Esophagus (tissue), 2 donors: ENCODE results near the gene CYP2J2. TPM values are rescaled to one million over a fixed set of nuclear protein-coding genes. Genes with fewer than 3 reads are reported as not detected.
A peak's percentile ranks its signal among the peaks of the same experiment; 100 is the strongest.

Experiments
- H3K27ac ChIP-seq, 2 donors: one replicate each; pipeline ENCODE4 v1.5.1; 2013; ENCODE audit warnings: low read depth in 2 of 2, mild to moderate bottlenecking in 2 of 2, inconsistent platforms in 1 of 2, low read length in 1 of 2, moderate library complexity in 1 of 2
- H3K27me3 ChIP-seq, 2 donors: one replicate each; pipeline ENCODE4 v1.6.1; 2013; ENCODE audit warnings: low read length in 2 of 2, control low read depth in 1 of 2, mild to moderate bottlenecking in 1 of 2; ENCODE audit not compliant: insufficient read depth in 2 of 2, control insufficient read depth in 1 of 2
- H3K36me3 ChIP-seq, 2 donors: one replicate each; pipeline ENCODE4 v1.6.1; 2013; ENCODE audit warnings: low read length in 1 of 2; ENCODE audit not compliant: control insufficient read depth in 2 of 2, insufficient read depth in 2 of 2
- H3K4me1 ChIP-seq, 2 donors: one replicate each; pipeline ENCODE4 v1.6.1; 2013; ENCODE audit warnings: low read length in 1 of 2; ENCODE audit not compliant: control insufficient read depth in 2 of 2, insufficient read depth in 2 of 2
- H3K4me3 ChIP-seq, 2 donors: one replicate each; pipeline ENCODE4 v1.5.1; 2013; ENCODE audit warnings: low read length in 2 of 2, mild to moderate bottlenecking in 2 of 2, low read depth in 1 of 2, moderate library complexity in 1 of 2
- H3K9me3 ChIP-seq, 2 donors: one replicate each; pipeline ENCODE4 v1.6.1; 2013; ENCODE audit warnings: mild to moderate bottlenecking in 2 of 2, low read depth in 1 of 2, low read length in 1 of 2, moderate library complexity in 1 of 2; ENCODE audit not compliant: control insufficient read depth in 2 of 2, insufficient read depth in 1 of 2
- WGBS, 2 donors: extraction: QIAGEN DNeasy Blood & Tissue Kit; methylation state at CpG; one replicate each; pipeline ENCODE4 v1.1.7; 2013; 5-methylcytosine and 5-hydroxymethylcytosine counted together
- polyA plus RNA-seq, 2 donors: library from polyadenylated mRNA; stranded (reverse); fragments of 200-250 nt; gene quantifications; one replicate each; pipeline ENCODE4 v1.2.3, GENCODE V29; 2013
- donor health status: healthy with polysubstance abuse.
- donor health status: Bipolar disorder and iron deficiency.

CYP2J2 gene
- polyA plus RNA-seq, 2 donors, result 9.5 to 21.4 TPM

- no peaks in the 10 kb centered on the region for H3K36me3 ChIP-seq
- H3K4me1 ChIP-seq, result no peaks in the 10 kb centered on the region
- H3K4me3 ChIP-seq, result no peak overlapping the region
- H3K27ac ChIP-seq, result no peak overlapping the region
- no peaks in the 10 kb centered on the region for H3K9me3 ChIP-seq
- no peaks in the 10 kb centered on the region for H3K27me3 ChIP-seq
Observed at GRCh38 chr1:59949648-59950047, 23.1 kb upstream of the CYP2J2 start.

GRCh38 chr1:59948990-59949389, 22.4 kb upstream of the CYP2J2 start:
- no peaks in the 10 kb centered on the region for H3K27me3 ChIP-seq
- no peak overlapping the region for H3K4me3 ChIP-seq
- no peaks in the 10 kb centered on the region for H3K4me1 ChIP-seq
- no peaks in the 10 kb centered on the region for H3K36me3 ChIP-seq
- no peaks in the 10 kb centered on the region for H3K9me3 ChIP-seq
- 61 to 63% methylated on average over 1 of the region's 1 CpG for WGBS, 2 donors
- no peak overlapping the region for H3K27ac ChIP-seq

GRCh38 chr1:59947047-59947938, 20.7 kb upstream of the CYP2J2 start:
- Histone ChIP-seq H3K27me3 (no peaks in the 10 kb centered on the region), H3K27ac (no peak overlapping the region), H3K36me3 (no peaks in the 10 kb centered on the region), H3K4me3 (no peak overlapping the region), H3K9me3 (no peaks in the 10 kb centered on the region), H3K4me1 (no peaks in the 10 kb centered on the region)
- WGBS, 2 donors, result 3% methylated on average over 6 of the region's 6 CpGs

- Histone ChIP-seq H3K27me3 (no peaks in the 10 kb centered on the region), H3K27ac (no peak overlapping the region), H3K9me3 (no peaks in the 10 kb centered on the region), H3K36me3 (no peaks in the 10 kb centered on the region), H3K4me1 (no peaks in the 10 kb centered on the region), H3K4me3 (no peak overlapping the region)
- WGBS, 2 donors, result 38 to 44% methylated on average over 1 of the region's 1 CpG
Observed at GRCh38 chr1:59945790-59946189, 19.2 kb upstream of the CYP2J2 start.

GRCh38 chr1:59939393-59939792, 12.8 kb upstream of the CYP2J2 start:
- Histone ChIP-seq H3K9me3 (peaks cover 0 to 2% of the 10 kb centered on the region in 2 donors), H3K36me3 (no peaks in the 10 kb centered on the region), H3K27ac (no peak overlapping the region), H3K4me3 (no peak overlapping the region), H3K27me3 (no peaks in the 10 kb centered on the region), H3K4me1 (no peaks in the 10 kb centered on the region)
- WGBS, 2 donors, result 76 to 86% methylated on average over 4 of the region's 4 CpGs

GRCh38 chr1:59937636-59938210, 11.2 kb upstream of the CYP2J2 start:
- Histone ChIP-seq H3K27ac (no peak overlapping the region), H3K4me3 (no peak overlapping the region), H3K9me3 (peaks cover 0 to 2% of the 10 kb centered on the region in 2 donors), H3K4me1 (no peaks in the 10 kb centered on the region), H3K36me3 (no peaks in the 10 kb centered on the region), H3K27me3 (no peaks in the 10 kb centered on the region)
- 84 to 86% methylated on average over 3 of the region's 3 CpGs for WGBS, 2 donors

GRCh38 chr1:59936358-59936821, 9.8 kb upstream of the CYP2J2 start:
- Histone ChIP-seq H3K27me3 (no peaks in the 10 kb centered on the region), H3K4me1 (no peaks in the 10 kb centered on the region), H3K27ac (no peak overlapping the region), H3K36me3 (no peaks in the 10 kb centered on the region), H3K4me3 (no peak overlapping the region), H3K9me3 (peaks cover 0 to 2% of the 10 kb centered on the region in 2 donors)
- WGBS, 2 donors, result 70 to 73% methylated on average over 5 of the region's 5 CpGs

- Histone ChIP-seq H3K27me3 (peaks cover 0 to 3% of the 10 kb centered on the region in 2 donors), H3K4me3 (no peak overlapping the region), H3K36me3 (no peaks in the 10 kb centered on the region), H3K9me3 (no peaks in the 10 kb centered on the region), H3K27ac (no peak overlapping the region), H3K4me1 (peaks cover 0 to 3% of the 10 kb centered on the region in 2 donors)
- 34 to 56% methylated on average over 1 of the region's 1 CpG for WGBS, 2 donors
Observed at GRCh38 chr1:59928996-59929395, 2.4 kb upstream of the CYP2J2 start.

GRCh38 chr1:59927213-59927612, 640 bp upstream of the CYP2J2 start:
- peaks cover 0 to 3% of the 10 kb centered on the region in 2 donors for H3K27me3 ChIP-seq
- H3K27ac ChIP-seq, result no peak overlapping the region
- WGBS, 2 donors, result 33 to 35% methylated on average over 2 of the region's 2 CpGs
- H3K9me3 ChIP-seq, result no peaks in the 10 kb centered on the region
- H3K4me3 ChIP-seq, result peak overlapping the region in 1 of 2 donors; percentile 75
- H3K36me3 ChIP-seq, result no peaks in the 10 kb centered on the region
- H3K4me1 ChIP-seq, result peaks cover 0 to 3% of the 10 kb centered on the region in 2 donors
